NB4 (cell line): Measurements from ENCODE around the gene FBLN7.

ENCODE experiments used
- CTCF ChIP-seq: IDR thresholded peaks from one replicate; pipeline ENCODE4 v1.5.1; 2012; ENCODE audit warnings: low read depth, low read length
- MAX ChIP-seq: IDR thresholded peaks from 2 replicates; pipeline ENCODE4 v1.6.1; 2011; ENCODE audit warnings: low read depth, low read length

GRCh38 chr2:112194028-112194427, 55.8 kb downstream of the FBLN7 start:
- no peak for TF ChIP-seq MAX
- no peak for TF ChIP-seq CTCF
